ENCODE results near the gene OXCT1. TPM values are rescaled to one million over a fixed set of nuclear protein-coding genes. Genes with fewer than 3 reads are reported as not detected.

The OXCT1 gene
- polyA plus RNA-seq, 2 of the 4 experiments (the other 2 are of a cell fraction) = 2.6 to 3.0 TPM

DNA sequence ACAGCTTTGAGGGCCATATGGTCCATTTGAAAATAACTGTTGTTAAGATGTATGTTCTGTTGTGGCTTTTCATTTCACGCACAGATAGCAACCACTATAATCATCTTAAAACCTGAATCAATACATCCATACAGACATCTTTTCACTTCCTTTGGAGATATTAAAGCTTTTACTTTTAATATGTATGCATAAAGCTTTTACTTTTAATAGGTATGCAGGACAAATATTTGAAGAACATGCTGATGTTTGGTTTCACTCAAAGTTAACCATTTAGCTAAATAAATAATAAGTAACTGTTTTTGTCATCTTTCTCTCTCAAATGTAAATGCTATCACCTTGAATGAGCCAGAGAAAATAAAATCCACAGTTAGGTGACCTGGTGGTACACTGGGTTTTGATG is 108.6 kb downstream of the OXCT1 start:
- Histone ChIP-seq H3K27ac (no peak overlapping the region), H3K4me2 (no peak overlapping the region), H3K4me3 (no peak overlapping the region), H3K4me1 (no peaks in the 10 kb centered on the region), H3K9me3 (no peaks in the 10 kb centered on the region)
- no peak for TF ChIP-seq RCOR1 (IDR thresholded peaks at IDR 0.05; ENCODE audit: low read depth, low read length)
- TF ChIP-seq ZC3H11A (IDR thresholded peaks at IDR 0.05) = no peak
- no peak for TF ChIP-seq CEBPB (IDR thresholded peaks at IDR 0.05)
- no peak for TF ChIP-seq EP300 (IDR thresholded peaks at IDR 0.05)
- no peak for TF ChIP-seq GATA3 (IDR thresholded peaks at IDR 0.05; ENCODE audit: borderline replicate concordance)
- no peak for TF ChIP-seq RAD21 (conservative IDR thresholded peaks at IDR 0.05 in 1 of 2, IDR thresholded peaks at IDR 0.05 in 1 of 2)
- TF ChIP-seq HMGXB4 (CRISPR knock-in tag; IDR thresholded peaks at IDR 0.05; ENCODE audit: borderline replicate concordance) = no peak
- TF ChIP-seq MAZ (IDR thresholded peaks at IDR 0.05; ENCODE audit: borderline replicate concordance, low read depth, low read length) = no peak
- TF ChIP-seq NPAS2 (CRISPR knock-in tag; IDR thresholded peaks at IDR 0.05; ENCODE audit: borderline replicate concordance) = no peak
- no peak for FAIRE-seq
- ChIA-PET POLR2A (no interaction called here), CTCF (interaction anchor here (2.4 kb wide), 1 partner anchor 82 kb away, joined by 6 read pairs; no protein-coding TSS in a partner anchor)
- DNase-seq (ENCODE audit: low read depth in 1 of 2, low spot score in 1 of 2) = no peak
- no peak for ATAC-seq
- 79% methylated on average over 1 of the region's 1 CpG for WGBS (ENCODE audit: missing lambda C conversion rate)

- FAIRE-seq = no peak
- 49% methylated on average over 1 of the region's 1 CpG for WGBS (ENCODE audit: missing lambda C conversion rate)
- TF ChIP-seq GATA3 (IDR thresholded peaks at IDR 0.05; ENCODE audit: borderline replicate concordance) = no peak
- TF ChIP-seq ZNF302 (CRISPR knock-in tag; IDR thresholded peaks at IDR 0.05) = no peak
- TF ChIP-seq TFCP2L1 (CRISPR knock-in tag; IDR thresholded peaks at IDR 0.05) = no peak
- no peak for TF ChIP-seq KDM5A (IDR thresholded peaks at IDR 0.05)
- TF ChIP-seq RCOR1 (IDR thresholded peaks at IDR 0.05; ENCODE audit: low read depth, low read length) = no peak
- no peak for TF ChIP-seq ATOH8 (CRISPR knock-in tag; IDR thresholded peaks at IDR 0.05; ENCODE audit: low read depth)
- TF ChIP-seq, protein P1, sequence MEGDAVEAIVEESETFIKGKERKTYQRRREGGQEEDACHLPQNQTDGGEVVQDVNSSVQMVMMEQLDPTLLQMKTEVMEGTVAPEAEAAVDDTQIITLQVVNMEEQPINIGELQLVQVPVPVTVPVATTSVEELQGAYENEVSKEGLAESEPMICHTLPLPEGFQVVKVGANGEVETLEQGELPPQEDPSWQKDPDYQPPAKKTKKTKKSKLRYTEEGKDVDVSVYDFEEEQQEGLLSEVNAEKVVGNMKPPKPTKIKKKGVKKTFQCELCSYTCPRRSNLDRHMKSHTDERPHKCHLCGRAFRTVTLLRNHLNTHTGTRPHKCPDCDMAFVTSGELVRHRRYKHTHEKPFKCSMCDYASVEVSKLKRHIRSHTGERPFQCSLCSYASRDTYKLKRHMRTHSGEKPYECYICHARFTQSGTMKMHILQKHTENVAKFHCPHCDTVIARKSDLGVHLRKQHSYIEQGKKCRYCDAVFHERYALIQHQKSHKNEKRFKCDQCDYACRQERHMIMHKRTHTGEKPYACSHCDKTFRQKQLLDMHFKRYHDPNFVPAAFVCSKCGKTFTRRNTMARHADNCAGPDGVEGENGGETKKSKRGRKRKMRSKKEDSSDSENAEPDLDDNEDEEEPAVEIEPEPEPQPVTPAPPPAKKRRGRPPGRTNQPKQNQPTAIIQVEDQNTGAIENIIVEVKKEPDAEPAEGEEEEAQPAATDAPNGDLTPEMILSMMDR (IDR thresholded peaks at IDR 0.05) = no peak
- TF ChIP-seq RARB (CRISPR knock-in tag; IDR thresholded peaks at IDR 0.05) = no peak
- TF ChIP-seq ZC3H11A (IDR thresholded peaks at IDR 0.05) = no peak
- TF ChIP-seq NR3C1 (IDR thresholded peaks at IDR 0.05) = no peak
- no peak for TF ChIP-seq HMGXB4 (CRISPR knock-in tag; IDR thresholded peaks at IDR 0.05; ENCODE audit: borderline replicate concordance)
- TF ChIP-seq, protein P2, sequence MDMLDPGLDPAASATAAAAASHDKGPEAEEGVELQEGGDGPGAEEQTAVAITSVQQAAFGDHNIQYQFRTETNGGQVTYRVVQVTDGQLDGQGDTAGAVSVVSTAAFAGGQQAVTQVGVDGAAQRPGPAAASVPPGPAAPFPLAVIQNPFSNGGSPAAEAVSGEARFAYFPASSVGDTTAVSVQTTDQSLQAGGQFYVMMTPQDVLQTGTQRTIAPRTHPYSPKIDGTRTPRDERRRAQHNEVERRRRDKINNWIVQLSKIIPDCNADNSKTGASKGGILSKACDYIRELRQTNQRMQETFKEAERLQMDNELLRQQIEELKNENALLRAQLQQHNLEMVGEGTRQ (IDR thresholded peaks at IDR 0.05) = no peak
- TF ChIP-seq RFX5 (IDR thresholded peaks at IDR 0.05) = no peak
- TF ChIP-seq NFE2L2 (conservative IDR thresholded peaks at IDR 0.05; ENCODE audit: low read length) = no peak
- TF ChIP-seq SREBF2 (IDR thresholded peaks at IDR 0.05) = no peak
- no peak for TF ChIP-seq CHD4 (IDR thresholded peaks at IDR 0.05; ENCODE audit: borderline replicate concordance)
- TF ChIP-seq PHF8 (IDR thresholded peaks at IDR 0.05; ENCODE audit: borderline replicate concordance, low read depth) = no peak
- TF ChIP-seq HDAC2 (IDR thresholded peaks at IDR 0.05) = no peak
- TF ChIP-seq, protein P3, sequence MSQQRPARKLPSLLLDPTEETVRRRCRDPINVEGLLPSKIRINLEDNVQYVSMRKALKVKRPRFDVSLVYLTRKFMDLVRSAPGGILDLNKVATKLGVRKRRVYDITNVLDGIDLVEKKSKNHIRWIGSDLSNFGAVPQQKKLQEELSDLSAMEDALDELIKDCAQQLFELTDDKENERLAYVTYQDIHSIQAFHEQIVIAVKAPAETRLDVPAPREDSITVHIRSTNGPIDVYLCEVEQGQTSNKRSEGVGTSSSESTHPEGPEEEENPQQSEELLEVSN (IDR thresholded peaks at IDR 0.05; ENCODE audit: borderline replicate concordance, low read depth) = no peak
- no peak for DNase-seq (ENCODE audit: low read depth in 1 of 2, low spot score in 1 of 2)
- Histone ChIP-seq H3K9me3 (no peaks in the 10 kb centered on the region), H3K27ac (no peak overlapping the region), H3K4me1 (no peaks in the 10 kb centered on the region), H3K4me2 (no peak overlapping the region), H3K4me3 (no peak overlapping the region)
- ChIA-PET POLR2A (no interaction called here), CTCF (interaction anchor here (1.6 to 5.0 kb wide), 3 partner anchors 15 to 88 kb away, joined by 4 to 42 read pairs (median 10); no protein-coding TSS in a partner anchor)
- no peak for ATAC-seq
These were observed 114.5 kb downstream of the OXCT1 start for GRCh38 chr5:41755705-41756104.
